NK-92 (cell line): ENCODE measurements around the gene HES6.
"Not testable (repeated sequence)": the region's sequence is repeated elsewhere in the genome, so short reads cannot be mapped to it uniquely, and the experiment has no call there.

Source experiments
- DNase-seq: peaks from one replicate; lab custom pipeline; 2025; ENCODE audit not compliant: unreplicated experiment; lab: John Stamatoyannopoulos, UW

The HES6 gene

GRCh38 chr2:238273433-238273832 lies 33.6 kb upstream of the HES6 start:
- not testable (repeated sequence) for DNase-seq

GRCh38 chr2:238272156-238272555 lies 32.3 kb upstream of the HES6 start:
- no peak for DNase-seq

- not testable (repeated sequence) for DNase-seq
Observed at GRCh38 chr2:238271686-238272085, 31.8 kb upstream of the HES6 start.

GRCh38 chr2:238271061-238271554 lies 31.3 kb upstream of the HES6 start:
- DNase-seq = no peak

- DNase-seq = no peak
Observed at GRCh38 chr2:238270606-238271005, 30.8 kb upstream of the HES6 start.

- DNase-seq = no peak
Observed at GRCh38 chr2:238269741-238270140, 29.9 kb upstream of the HES6 start.

- no peak for DNase-seq
Observed at GRCh38 chr2:238267884-238268680, 28.2 kb upstream of the HES6 start.

GRCh38 chr2:238267341-238267710 lies 27.5 kb upstream of the HES6 start:
- DNase-seq = no peak

GRCh38 chr2:238265605-238266004 lies 25.8 kb upstream of the HES6 start:
- no peak for DNase-seq

- no peak for DNase-seq
Observed at GRCh38 chr2:238264072-238264460, 24.2 kb upstream of the HES6 start.

- DNase-seq = no peak
Observed at GRCh38 chr2:238263204-238264071, 23.6 kb upstream of the HES6 start.

GRCh38 chr2:238262496-238263122 lies 22.8 kb upstream of the HES6 start:
- no peak for DNase-seq

- DNase-seq = no peak
Observed at GRCh38 chr2:238261718-238262375, 22.0 kb upstream of the HES6 start.

- no peak for DNase-seq
Observed at GRCh38 chr2:238260883-238261282, 21.0 kb upstream of the HES6 start.

GRCh38 chr2:238259061-238260020 lies 19.5 kb upstream of the HES6 start:
- DNase-seq = no peak

- no peak for DNase-seq
Observed at GRCh38 chr2:238257786-238258700, 18.2 kb upstream of the HES6 start.

- no peak for DNase-seq
Observed at GRCh38 chr2:238256594-238257104, 16.8 kb upstream of the HES6 start.

GRCh38 chr2:238256111-238256510 lies 16.3 kb upstream of the HES6 start:
- DNase-seq = no peak

- no peak for DNase-seq
Observed at GRCh38 chr2:238255636-238256035, 15.8 kb upstream of the HES6 start.
